ENCODE measurements around the gene PKP2.

Gene PKP2

DNA sequence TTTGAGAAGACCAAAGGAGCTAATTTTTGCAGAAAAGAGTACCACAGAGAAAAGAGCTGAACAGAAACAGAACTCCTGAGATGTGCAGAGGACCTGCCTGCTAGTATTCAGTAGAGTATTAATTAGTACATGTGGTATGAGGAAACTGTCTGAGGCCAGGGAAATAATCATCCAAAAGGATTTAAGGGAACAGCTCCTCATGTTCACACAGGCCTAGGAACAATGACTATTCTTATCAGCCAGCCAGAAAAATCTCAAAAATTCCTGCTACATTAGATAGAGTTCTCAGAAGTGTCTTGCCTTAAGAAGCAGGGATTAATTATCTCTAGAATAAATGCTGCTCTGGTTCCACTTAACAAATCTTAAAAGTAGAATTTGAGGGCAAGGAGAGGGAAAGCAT, 36.4 kb downstream of the PKP2 start:
- TF ChIP-seq, protein P1, sequence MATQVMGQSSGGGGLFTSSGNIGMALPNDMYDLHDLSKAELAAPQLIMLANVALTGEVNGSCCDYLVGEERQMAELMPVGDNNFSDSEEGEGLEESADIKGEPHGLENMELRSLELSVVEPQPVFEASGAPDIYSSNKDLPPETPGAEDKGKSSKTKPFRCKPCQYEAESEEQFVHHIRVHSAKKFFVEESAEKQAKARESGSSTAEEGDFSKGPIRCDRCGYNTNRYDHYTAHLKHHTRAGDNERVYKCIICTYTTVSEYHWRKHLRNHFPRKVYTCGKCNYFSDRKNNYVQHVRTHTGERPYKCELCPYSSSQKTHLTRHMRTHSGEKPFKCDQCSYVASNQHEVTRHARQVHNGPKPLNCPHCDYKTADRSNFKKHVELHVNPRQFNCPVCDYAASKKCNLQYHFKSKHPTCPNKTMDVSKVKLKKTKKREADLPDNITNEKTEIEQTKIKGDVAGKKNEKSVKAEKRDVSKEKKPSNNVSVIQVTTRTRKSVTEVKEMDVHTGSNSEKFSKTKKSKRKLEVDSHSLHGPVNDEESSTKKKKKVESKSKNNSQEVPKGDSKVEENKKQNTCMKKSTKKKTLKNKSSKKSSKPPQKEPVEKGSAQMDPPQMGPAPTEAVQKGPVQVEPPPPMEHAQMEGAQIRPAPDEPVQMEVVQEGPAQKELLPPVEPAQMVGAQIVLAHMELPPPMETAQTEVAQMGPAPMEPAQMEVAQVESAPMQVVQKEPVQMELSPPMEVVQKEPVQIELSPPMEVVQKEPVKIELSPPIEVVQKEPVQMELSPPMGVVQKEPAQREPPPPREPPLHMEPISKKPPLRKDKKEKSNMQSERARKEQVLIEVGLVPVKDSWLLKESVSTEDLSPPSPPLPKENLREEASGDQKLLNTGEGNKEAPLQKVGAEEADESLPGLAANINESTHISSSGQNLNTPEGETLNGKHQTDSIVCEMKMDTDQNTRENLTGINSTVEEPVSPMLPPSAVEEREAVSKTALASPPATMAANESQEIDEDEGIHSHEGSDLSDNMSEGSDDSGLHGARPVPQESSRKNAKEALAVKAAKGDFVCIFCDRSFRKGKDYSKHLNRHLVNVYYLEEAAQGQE (IDR thresholded peaks at IDR 0.05; ENCODE audit: low read depth) = no peak

DNA sequence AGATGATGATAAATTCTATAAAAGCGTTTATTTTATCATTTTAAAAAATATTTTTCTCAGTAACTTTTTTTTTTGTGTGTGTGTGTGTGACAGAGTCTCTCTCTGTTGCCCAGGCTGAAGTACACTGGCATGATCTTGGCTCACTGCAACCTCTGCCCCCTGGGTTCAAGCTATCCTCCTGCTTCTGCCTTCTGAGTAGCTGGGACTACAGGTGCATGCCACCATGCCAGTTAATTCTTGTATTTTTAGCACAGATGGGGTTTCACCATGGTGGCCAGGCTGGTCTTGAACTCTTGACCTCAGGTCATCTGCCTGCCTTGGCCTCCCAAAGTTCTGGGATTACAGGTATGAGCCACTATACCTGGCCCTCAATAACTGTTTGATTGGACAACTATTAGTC, 37.2 kb downstream of the PKP2 start:
- TF ChIP-seq, protein P2, sequence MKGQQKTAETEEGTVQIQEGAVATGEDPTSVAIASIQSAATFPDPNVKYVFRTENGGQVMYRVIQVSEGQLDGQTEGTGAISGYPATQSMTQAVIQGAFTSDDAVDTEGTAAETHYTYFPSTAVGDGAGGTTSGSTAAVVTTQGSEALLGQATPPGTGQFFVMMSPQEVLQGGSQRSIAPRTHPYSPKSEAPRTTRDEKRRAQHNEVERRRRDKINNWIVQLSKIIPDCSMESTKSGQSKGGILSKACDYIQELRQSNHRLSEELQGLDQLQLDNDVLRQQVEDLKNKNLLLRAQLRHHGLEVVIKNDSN (IDR thresholded peaks at IDR 0.05) = no peak
- TF ChIP-seq, protein P1 (IDR thresholded peaks at IDR 0.05; ENCODE audit: low read depth) = no peak
- TF ChIP-seq, protein P3, sequence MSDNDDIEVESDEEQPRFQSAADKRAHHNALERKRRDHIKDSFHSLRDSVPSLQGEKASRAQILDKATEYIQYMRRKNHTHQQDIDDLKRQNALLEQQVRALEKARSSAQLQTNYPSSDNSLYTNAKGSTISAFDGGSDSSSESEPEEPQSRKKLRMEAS (IDR thresholded peaks at IDR 0.05) = no peak
- TF ChIP-seq FOXM1 (IDR thresholded peaks at IDR 0.05; ENCODE audit: borderline replicate concordance, low read depth) (no peak), TEAD4 (IDR thresholded peaks at IDR 0.05) (no peak), EGR1 (IDR thresholded peaks at IDR 0.05) (no peak), EP300 (IDR thresholded peaks at IDR 0.05; ENCODE audit: borderline replicate concordance) (no peak), ZBTB7A (IDR thresholded peaks at IDR 0.05; ENCODE audit: low read depth) (no peak), TCF12 (IDR thresholded peaks at IDR 0.05; ENCODE audit: low read depth) (no peak), CREB1 (IDR thresholded peaks at IDR 0.05; ENCODE audit: low read depth) (no peak), NFIC (IDR thresholded peaks at IDR 0.05) (no peak), RAD21 (IDR thresholded peaks at IDR 0.05; ENCODE audit: low read depth) (no peak), TAF1 (IDR thresholded peaks at IDR 0.05; ENCODE audit: low read depth) (no peak), YY1 (IDR thresholded peaks at IDR 0.05; ENCODE audit: low read depth) (no peak), CEBPB (IDR thresholded peaks at IDR 0.05) (no peak)

DNA sequence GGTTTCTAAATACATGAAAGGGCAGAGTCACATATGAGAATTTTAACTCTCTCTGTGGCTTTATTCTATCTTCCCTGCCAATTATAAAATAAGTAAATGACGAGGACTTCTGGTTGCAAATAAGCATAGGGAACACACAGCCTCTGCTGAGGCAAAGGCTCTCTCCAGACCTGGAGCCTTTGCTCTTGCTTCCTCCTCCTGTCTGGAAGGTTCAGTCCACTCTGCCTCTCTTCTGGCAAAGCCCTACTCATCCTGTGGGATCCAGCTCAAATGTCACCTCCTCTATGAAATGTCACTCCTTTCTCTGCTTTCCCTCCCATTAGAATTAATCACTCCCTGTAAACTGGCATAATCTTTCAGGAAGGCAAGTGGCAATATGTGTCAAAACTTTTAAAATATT, 41.9 kb downstream of the PKP2 start:
- TF ChIP-seq, protein P1 (IDR thresholded peaks at IDR 0.05; ENCODE audit: low read depth) = no peak

DNA sequence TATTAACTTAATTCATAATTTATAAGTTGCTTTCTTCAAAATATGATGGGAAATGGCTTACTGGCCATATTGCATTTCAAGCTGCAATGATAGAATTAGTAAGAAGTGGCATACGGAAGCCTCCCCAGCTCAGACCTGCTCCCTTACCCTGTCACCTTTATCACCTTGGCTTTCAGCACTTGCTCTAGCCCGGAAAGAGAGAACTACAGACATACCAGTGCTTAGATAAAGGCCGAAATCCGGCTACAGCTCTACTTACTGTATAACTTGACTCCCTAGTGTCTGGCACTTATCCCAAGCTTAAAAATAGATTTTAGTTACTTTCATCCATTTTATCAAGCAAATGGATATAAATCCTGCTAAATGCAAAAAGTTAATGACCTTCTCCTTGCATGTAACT, 42.5 kb downstream of the PKP2 start:
- TF ChIP-seq EGR1 (IDR thresholded peaks at IDR 0.05) = no peak
- no peak for TF ChIP-seq YY1 (IDR thresholded peaks at IDR 0.05; ENCODE audit: low read depth)
- no peak for TF ChIP-seq TCF12 (IDR thresholded peaks at IDR 0.05; ENCODE audit: low read depth)
- no peak for TF ChIP-seq TEAD4 (IDR thresholded peaks at IDR 0.05)
- TF ChIP-seq, protein P2 (IDR thresholded peaks at IDR 0.05) = no peak
- TF ChIP-seq CEBPB (IDR thresholded peaks at IDR 0.05) = no peak
- no peak for TF ChIP-seq CREB1 (IDR thresholded peaks at IDR 0.05; ENCODE audit: low read depth)
- no peak for TF ChIP-seq FOXM1 (IDR thresholded peaks at IDR 0.05; ENCODE audit: borderline replicate concordance, low read depth)
- no peak for TF ChIP-seq RAD21 (IDR thresholded peaks at IDR 0.05; ENCODE audit: low read depth)
- TF ChIP-seq, protein P1 (IDR thresholded peaks at IDR 0.05; ENCODE audit: low read depth) = no peak
- no peak for TF ChIP-seq NFIC (IDR thresholded peaks at IDR 0.05)
- TF ChIP-seq, protein P3 (IDR thresholded peaks at IDR 0.05) = no peak
- no peak for TF ChIP-seq ZBTB7A (IDR thresholded peaks at IDR 0.05; ENCODE audit: low read depth)
- TF ChIP-seq TAF1 (IDR thresholded peaks at IDR 0.05; ENCODE audit: low read depth) = no peak
- TF ChIP-seq EP300 (IDR thresholded peaks at IDR 0.05; ENCODE audit: borderline replicate concordance) = no peak

Data from Ishikawa (cell line).